Caco-2 (cell line): ENCODE results near the gene PNO1. TPM values are rescaled to one million over a fixed set of nuclear protein-coding genes. Genes with fewer than 3 reads are reported as not detected.

ENCODE experiments used
- BruUV-seq: library from RNA; stranded (reverse); fragments of 400-500 nt; replicated peaks from 2 replicates; lab custom pipeline; 2021; lab: Mats Ljungman, UMichigan
- CTCF ChIA-PET: fragments of 300-600 bp; sonication (Branson Sonifier 250); formaldehyde crosslinking; loops from one replicate; lab custom pipeline; 2022; ENCODE audit warnings: antibody characterized with exemption; lab: Charles Lee
- POLR2A ChIA-PET: fragments of 300-600 bp; sonication (Branson Sonifier 250); formaldehyde crosslinking; loops from one replicate; lab custom pipeline; 2022; ENCODE audit warnings: antibody characterized with exemption; lab: Charles Lee
- DNase-seq, 2 experiments: peaks; one replicate each; pipeline versions ENCODE4 v3.0.0 to v3.0.0-alpha.2; 2020 to 2022
- H3K27me3 ChIP-seq: replicated peaks from 2 replicates; pipeline ENCODE4 v1.6.0; 2011; ENCODE audit warnings: low read length; ENCODE audit not compliant: control insufficient read depth, insufficient read depth
- H3K36me3 ChIP-seq: 2 replicates; pipeline ENCODE4 v1.5.1; 2011; ENCODE audit warnings: low read length; ENCODE audit not compliant: control insufficient read depth, insufficient read depth
- H3K4me1 ChIP-seq: fragments of 250-450 bp; sonication (Bioruptor Pico); 2 replicates; pipeline ENCODE4 v1.5.1; 2020; ENCODE audit warnings: mild to moderate bottlenecking
- H3K4me3 ChIP-seq: 2 replicates; pipeline ENCODE4 v1.5.1; 2011; ENCODE audit warnings: low read depth, mild to moderate bottlenecking, control low read depth, low read length
- H3K9me3 ChIP-seq: fragments of 250-450 bp; sonication (Bioruptor Pico); 2 replicates; pipeline ENCODE4 v1.5.1; 2020; ENCODE audit warnings: mild to moderate bottlenecking, moderate library complexity
- H3K27ac Mint-ChIP-seq: one replicate; pipeline ENCODE4 v1.8.0; 2022; ENCODE audit warnings: mixed read lengths; ENCODE audit not compliant: unreplicated experiment
- H3K27me3 Mint-ChIP-seq: one replicate; pipeline ENCODE4 v1.8.0; 2022; ENCODE audit warnings: mixed read lengths; ENCODE audit not compliant: insufficient read depth, unreplicated experiment
- H3K36me3 Mint-ChIP-seq: one replicate; pipeline ENCODE4 v1.8.0; 2022; ENCODE audit warnings: mild to moderate bottlenecking, mixed read lengths; ENCODE audit not compliant: insufficient read depth, unreplicated experiment
- H3K4me1 Mint-ChIP-seq: one replicate; pipeline ENCODE4 v1.8.0; 2022; ENCODE audit warnings: low read depth, mixed read lengths; ENCODE audit not compliant: unreplicated experiment
- H3K4me3 Mint-ChIP-seq: one replicate; pipeline ENCODE4 v1.8.0; 2022; ENCODE audit warnings: mild to moderate bottlenecking, moderate library complexity, mixed read lengths; ENCODE audit not compliant: unreplicated experiment
- H3K9me3 Mint-ChIP-seq: one replicate; pipeline ENCODE4 v1.8.0; 2022; ENCODE audit warnings: mixed read lengths; ENCODE audit not compliant: unreplicated experiment
- intact Hi-C: fragments of 100-400 bp; cut with micrococcal nuclease; formaldehyde crosslinking; loops from one replicate; pipeline ENCODE4 v1.10.0; 2022; ENCODE audit not compliant: unreplicated experiment
- total RNA-seq: library from RNA; stranded (reverse); gene quantifications from 2 replicates; pipeline ENCODE4 v1.2.3, GENCODE V29; 2022
- TF ChIP-seq, protein P1 (sequence below), 2 experiments: fragments of 200-600 bp in 1 of 2; IDR thresholded peaks; 1 replicate in 1 of 2; 2 replicates in 1 of 2; pipeline versions ENCODE4 v1.5.1 to v1.8.0; 2011 to 2022; ENCODE audit warnings: antibody characterized with exemption in 1 of 2, control low read depth in 1 of 2, inconsistent platforms in 1 of 2, low read depth in 1 of 2, low read length in 1 of 2, mild to moderate bottlenecking in 1 of 2, moderate library complexity in 1 of 2; ENCODE audit not compliant: insufficient read depth in 1 of 2, severe bottlenecking in 1 of 2, unreplicated experiment in 1 of 2

Gene PNO1
- total RNA-seq, 1 experiment from 2014 or later = 37.0 TPM

DNA sequence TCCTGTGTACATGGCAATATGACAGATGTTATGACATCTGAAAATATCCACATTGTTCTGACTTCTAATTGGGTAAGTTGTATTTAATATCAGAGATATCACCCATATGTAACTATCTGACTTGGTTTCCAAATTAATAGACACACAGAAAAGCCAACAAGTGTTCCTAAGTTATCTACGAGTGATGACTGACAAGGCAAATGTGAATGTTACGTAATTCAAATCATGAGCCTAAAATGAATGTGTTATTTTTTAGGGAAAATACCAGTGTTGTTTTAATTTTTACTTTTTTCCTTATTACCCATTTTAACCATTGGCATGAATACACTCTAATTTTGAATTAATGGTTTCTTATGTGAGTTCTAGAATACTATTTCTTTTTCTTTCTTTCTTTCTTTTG, 15.8 kb upstream of the PNO1 start:
- no peaks in the 10 kb centered on the region for H3K27me3 Mint-ChIP-seq
- H3K36me3 Mint-ChIP-seq = no peaks in the 10 kb centered on the region
- H3K27ac Mint-ChIP-seq = no peak overlapping the region
- H3K9me3 ChIP-seq = no peaks in the 10 kb centered on the region
- ChIA-PET CTCF (no interaction called here), POLR2A (no interaction called here)
- no peak overlapping the region for H3K4me3 Mint-ChIP-seq
- BruUV-seq = no TSS peak
- H3K4me1 ChIP-seq = no peaks in the 10 kb centered on the region
- no peak for DNase-seq
- H3K36me3 ChIP-seq = no peaks in the 10 kb centered on the region
- intact Hi-C loops = no loop called here
- H3K4me1 Mint-ChIP-seq = no peaks in the 10 kb centered on the region
- TF ChIP-seq, protein P1, sequence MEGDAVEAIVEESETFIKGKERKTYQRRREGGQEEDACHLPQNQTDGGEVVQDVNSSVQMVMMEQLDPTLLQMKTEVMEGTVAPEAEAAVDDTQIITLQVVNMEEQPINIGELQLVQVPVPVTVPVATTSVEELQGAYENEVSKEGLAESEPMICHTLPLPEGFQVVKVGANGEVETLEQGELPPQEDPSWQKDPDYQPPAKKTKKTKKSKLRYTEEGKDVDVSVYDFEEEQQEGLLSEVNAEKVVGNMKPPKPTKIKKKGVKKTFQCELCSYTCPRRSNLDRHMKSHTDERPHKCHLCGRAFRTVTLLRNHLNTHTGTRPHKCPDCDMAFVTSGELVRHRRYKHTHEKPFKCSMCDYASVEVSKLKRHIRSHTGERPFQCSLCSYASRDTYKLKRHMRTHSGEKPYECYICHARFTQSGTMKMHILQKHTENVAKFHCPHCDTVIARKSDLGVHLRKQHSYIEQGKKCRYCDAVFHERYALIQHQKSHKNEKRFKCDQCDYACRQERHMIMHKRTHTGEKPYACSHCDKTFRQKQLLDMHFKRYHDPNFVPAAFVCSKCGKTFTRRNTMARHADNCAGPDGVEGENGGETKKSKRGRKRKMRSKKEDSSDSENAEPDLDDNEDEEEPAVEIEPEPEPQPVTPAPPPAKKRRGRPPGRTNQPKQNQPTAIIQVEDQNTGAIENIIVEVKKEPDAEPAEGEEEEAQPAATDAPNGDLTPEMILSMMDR (IDR thresholded peaks at IDR 0.05; ENCODE audit: insufficient read depth in 1 of 2, low read depth in 1 of 2, low read length in 1 of 2, severe bottlenecking in 1 of 2, unreplicated experiment in 1 of 2) = no peak
- H3K27me3 ChIP-seq = no peaks in the 10 kb centered on the region
- H3K4me3 ChIP-seq = no peak overlapping the region
- no peaks in the 10 kb centered on the region for H3K9me3 Mint-ChIP-seq

- Histone ChIP-seq H3K9me3 (no peaks in the 10 kb centered on the region), H3K4me3 (no peak overlapping the region), H3K4me1 (no peaks in the 10 kb centered on the region), H3K36me3 (no peaks in the 10 kb centered on the region), H3K27me3 (no peaks in the 10 kb centered on the region)
- no peak for DNase-seq
- Mint-ChIP-seq H3K27ac (no peak overlapping the region), H3K27me3 (no peaks in the 10 kb centered on the region), H3K4me3 (no peak overlapping the region), H3K36me3 (no peaks in the 10 kb centered on the region), H3K4me1 (no peaks in the 10 kb centered on the region), H3K9me3 (no peaks in the 10 kb centered on the region)
- ChIA-PET CTCF (no interaction called here), POLR2A (no interaction called here)
- TF ChIP-seq, protein P1 (IDR thresholded peaks at IDR 0.05; ENCODE audit: insufficient read depth in 1 of 2, low read depth in 1 of 2, low read length in 1 of 2, severe bottlenecking in 1 of 2, unreplicated experiment in 1 of 2) = no peak
- BruUV-seq = no TSS peak
- intact Hi-C loops = no loop called here
Measured at GRCh38 chr2:68151037-68151436, 6.7 kb upstream of the PNO1 start.

DNA sequence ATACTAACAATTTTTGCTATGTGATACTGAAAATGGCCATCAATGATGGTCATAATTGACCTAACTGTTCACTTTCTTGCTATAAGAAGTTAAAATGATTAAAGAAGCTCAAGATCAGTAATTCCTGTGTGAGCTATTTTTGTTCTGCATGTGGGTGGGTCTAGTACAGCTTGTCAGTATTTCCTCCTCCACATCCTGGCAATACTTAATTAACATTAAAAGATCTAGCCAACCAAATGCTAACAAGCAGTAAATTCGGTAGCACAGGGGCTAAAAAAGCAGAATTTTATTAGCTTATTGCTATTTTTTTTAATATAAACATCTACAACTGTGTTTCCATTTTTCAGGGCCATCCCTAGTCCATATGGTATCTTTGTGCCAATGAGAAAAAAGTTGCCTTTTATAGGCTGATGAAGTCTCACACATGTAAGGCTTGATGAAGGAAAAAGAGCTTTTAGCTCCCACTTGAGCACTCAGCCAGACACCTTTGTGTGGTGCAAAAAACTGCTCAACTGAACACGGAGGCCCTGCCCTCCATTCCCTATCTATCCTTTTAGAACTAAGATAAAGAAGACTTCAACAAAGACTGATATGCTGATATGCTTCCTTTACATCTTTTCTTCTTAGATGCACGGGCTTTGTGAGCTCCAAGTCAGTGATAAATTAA, 4.9 kb upstream of the PNO1 start:
- Mint-ChIP-seq H3K4me3 (no peak overlapping the region), H3K36me3 (peaks cover 12% of the 10 kb centered on the region), H3K27me3 (no peaks in the 10 kb centered on the region), H3K4me1 (peaks cover 7% of the 10 kb centered on the region), H3K9me3 (no peaks in the 10 kb centered on the region), H3K27ac (no peak overlapping the region)
- Histone ChIP-seq H3K36me3 (no peaks in the 10 kb centered on the region), H3K4me1 (peaks cover 3% of the 10 kb centered on the region; the same call in 1 of the 2 replicates), H3K4me3 (no peak overlapping the region), H3K9me3 (no peaks in the 10 kb centered on the region), H3K27me3 (no peaks in the 10 kb centered on the region)
- no TSS peak for BruUV-seq
- no peak for DNase-seq
- POLR2A ChIA-PET = no interaction called here
- intact Hi-C loops = no loop called here
- TF ChIP-seq, protein P1 (IDR thresholded peaks at IDR 0.05; ENCODE audit: insufficient read depth in 1 of 2, low read depth in 1 of 2, low read length in 1 of 2, severe bottlenecking in 1 of 2, unreplicated experiment in 1 of 2) = no peak
- CTCF ChIA-PET = interaction anchor here (1.2 kb wide), 1 partner anchor 15 kb away, joined by 3 read pairs; no protein-coding TSS in a partner anchor
